Gastrocnemius medialis (tissue), 4 donors: ENCODE measurements around the gene RNF113B.

Source experiments
- POLR2A ChIP-seq, 2 donors: fragments of 450-650 bp; IDR thresholded peaks; one replicate each; pipeline ENCODE4 v1.6.1; 2017; ENCODE audit warnings: antibody characterized with exemption in 2 of 2, mild to moderate bottlenecking in 2 of 2, moderate library complexity in 2 of 2
- TF ChIP-seq, protein P1 (sequence below), 5 experiments: fragments of 450-650 bp in 3 of 5; fragments of 200-600 bp in 2 of 5; sonication (generic) in 2 of 5; IDR thresholded peaks in 4 of 5; conservative IDR thresholded peaks in 1 of 5; 1 replicate in 4 of 5; 2 replicates in 1 of 5; pipeline ENCODE4 v1.5.1; 2016 to 2019; ENCODE audit warnings: antibody characterized with exemption in 5 of 5, mild to moderate bottlenecking in 3 of 5, moderate library complexity in 3 of 5

DNA sequence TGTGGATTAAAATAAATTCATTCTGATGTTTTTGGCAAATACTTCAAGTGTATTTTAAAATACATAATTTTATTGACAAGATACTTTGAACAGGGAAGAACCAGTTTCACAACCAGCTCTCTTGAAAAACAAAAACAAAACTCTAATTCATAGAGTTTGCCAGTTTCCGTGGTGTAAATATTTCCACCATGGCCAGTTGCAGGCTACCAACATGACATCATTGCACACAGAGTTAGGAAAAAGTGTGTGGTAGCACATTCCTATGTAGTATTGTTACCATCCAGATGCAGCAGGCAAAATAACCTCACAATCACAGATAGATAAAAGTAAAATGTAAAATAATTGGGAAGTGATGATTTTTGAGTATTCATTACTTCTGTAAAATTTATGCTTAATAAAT, 7.7 kb upstream of the RNF113B start:
- TF ChIP-seq, protein P1, sequence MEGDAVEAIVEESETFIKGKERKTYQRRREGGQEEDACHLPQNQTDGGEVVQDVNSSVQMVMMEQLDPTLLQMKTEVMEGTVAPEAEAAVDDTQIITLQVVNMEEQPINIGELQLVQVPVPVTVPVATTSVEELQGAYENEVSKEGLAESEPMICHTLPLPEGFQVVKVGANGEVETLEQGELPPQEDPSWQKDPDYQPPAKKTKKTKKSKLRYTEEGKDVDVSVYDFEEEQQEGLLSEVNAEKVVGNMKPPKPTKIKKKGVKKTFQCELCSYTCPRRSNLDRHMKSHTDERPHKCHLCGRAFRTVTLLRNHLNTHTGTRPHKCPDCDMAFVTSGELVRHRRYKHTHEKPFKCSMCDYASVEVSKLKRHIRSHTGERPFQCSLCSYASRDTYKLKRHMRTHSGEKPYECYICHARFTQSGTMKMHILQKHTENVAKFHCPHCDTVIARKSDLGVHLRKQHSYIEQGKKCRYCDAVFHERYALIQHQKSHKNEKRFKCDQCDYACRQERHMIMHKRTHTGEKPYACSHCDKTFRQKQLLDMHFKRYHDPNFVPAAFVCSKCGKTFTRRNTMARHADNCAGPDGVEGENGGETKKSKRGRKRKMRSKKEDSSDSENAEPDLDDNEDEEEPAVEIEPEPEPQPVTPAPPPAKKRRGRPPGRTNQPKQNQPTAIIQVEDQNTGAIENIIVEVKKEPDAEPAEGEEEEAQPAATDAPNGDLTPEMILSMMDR (IDR thresholded peaks at IDR 0.05 in 4 of 5, conservative IDR thresholded peaks at IDR 0.05 in 1 of 5) = no peak
- TF ChIP-seq POLR2A (IDR thresholded peaks at IDR 0.05) = no peak
